Gastrocnemius medialis (tissue), 4 donors: ENCODE data around the gene ASIC3. TPM values are rescaled to one million over a fixed set of nuclear protein-coding genes. Genes with fewer than 3 reads are reported as not detected.

ENCODE experiments used
- ATAC-seq, 2 donors: fragments of 150-250 bp; one replicate each; pipeline ENCODE4 v1.9.1; 2016
- DNase-seq, 2 donors: peaks; one replicate each; pipeline ENCODE4 v3.0.0-alpha.2; 2019
- H3K27ac ChIP-seq, 4 donors: fragments of 200-600 bp; sonication (generic); 1 replicate in 1 of 4; 2 replicates in 3 of 4; pipeline ENCODE4 v1.5.1; 2016 to 2018; ENCODE audit warnings: mild to moderate bottlenecking in 2 of 4, moderate library complexity in 1 of 4
- H3K27me3 ChIP-seq, 3 donors: fragments of 200-600 bp; sonication (generic) in 2 of 3; 1 replicate in 1 of 3; 2 replicates in 2 of 3; pipeline versions ENCODE4 v1.5.1 to v1.6.0; 2016 to 2019; ENCODE audit warnings: mild to moderate bottlenecking in 1 of 3, moderate library complexity in 1 of 3
- H3K36me3 ChIP-seq, 2 donors: fragments of 200-600 bp; sonication (generic) in 1 of 2; one replicate each; pipeline ENCODE4 v1.5.1; 2017 to 2018
- H3K4me1 ChIP-seq, 2 donors: fragments of 200-600 bp; sonication (generic) in 1 of 2; one replicate each; pipeline ENCODE4 v1.5.1; 2016 to 2017; ENCODE audit warnings: mild to moderate bottlenecking in 2 of 2
- H3K4me3 ChIP-seq, 4 donors: fragments of 200-600 bp; sonication (generic) in 3 of 4; 1 replicate in 1 of 4; 2 replicates in 3 of 4; pipeline ENCODE4 v1.5.1; 2016 to 2019; ENCODE audit warnings: mild to moderate bottlenecking in 2 of 4
- H3K9me3 ChIP-seq, 3 donors: fragments of 200-600 bp; sonication (generic) in 2 of 3; 1 replicate in 1 of 3; 2 replicates in 2 of 3; pipeline ENCODE4 v1.5.1; 2016 to 2019
- POLR2A ChIP-seq, 2 donors: fragments of 450-650 bp; IDR thresholded peaks; one replicate each; pipeline ENCODE4 v1.6.1; 2017; ENCODE audit warnings: antibody characterized with exemption in 2 of 2, mild to moderate bottlenecking in 2 of 2, moderate library complexity in 2 of 2
- in situ Hi-C, 4 donors: fragments of 200-750 bp; cut with MboI; loops; one replicate each; pipeline versions ENCODE4 v1.15.0 to v1.8.0; 2017; ENCODE audit warnings: low sequenced_read_pairs in 4 of 4
- intact Hi-C: fragments of 100-400 bp; cut with DNase I; formaldehyde crosslinking; loops from one replicate; pipeline ENCODE4 v1.15.1; 2023; ENCODE audit warnings: low total_unique reads
- total RNA-seq, 4 donors: library from RNA; depleted of rRNA; stranded (reverse); fragments of >200 nt; gene quantifications; one replicate each; pipeline versions ENCODE4 v1.1.0 to v1.2.3, GENCODE V29; 2016
- TF ChIP-seq, protein P1 (sequence below), 5 experiments: fragments of 450-650 bp in 3 of 5; fragments of 200-600 bp in 2 of 5; sonication (generic) in 2 of 5; IDR thresholded peaks in 4 of 5; conservative IDR thresholded peaks in 1 of 5; 1 replicate in 4 of 5; 2 replicates in 1 of 5; pipeline ENCODE4 v1.5.1; 2016 to 2019; ENCODE audit warnings: antibody characterized with exemption in 5 of 5, mild to moderate bottlenecking in 3 of 5, moderate library complexity in 3 of 5

ASIC3 gene
- total RNA-seq, 4 donors from 2014 or later = 0.72 to 11.0 (median 2.5) TPM

DNA sequence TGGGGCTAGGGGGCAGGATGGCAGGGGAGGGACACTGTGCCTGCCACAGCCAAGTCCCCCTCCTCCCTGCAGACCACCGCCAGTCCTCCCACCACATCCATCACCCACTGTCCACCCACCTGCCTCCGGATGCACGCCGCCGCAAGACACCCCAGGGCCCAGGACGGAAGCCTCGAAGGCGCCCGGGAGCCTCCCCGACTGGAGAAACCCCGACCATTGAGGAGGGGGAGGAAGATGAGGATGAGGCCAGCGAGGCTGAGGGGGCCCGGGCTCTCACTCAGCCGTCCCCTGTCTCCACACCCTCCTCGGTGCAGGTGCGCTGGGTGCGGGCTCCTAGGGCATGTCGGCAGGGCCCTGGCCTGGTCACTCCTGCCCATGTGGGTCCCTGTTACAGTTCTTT, 16.1 kb downstream of the ASIC3 start:
- in situ Hi-C loops = no loop called here
- no peak overlapping the region for H3K4me3 ChIP-seq
- H3K27ac ChIP-seq = no peak overlapping the region

DNA sequence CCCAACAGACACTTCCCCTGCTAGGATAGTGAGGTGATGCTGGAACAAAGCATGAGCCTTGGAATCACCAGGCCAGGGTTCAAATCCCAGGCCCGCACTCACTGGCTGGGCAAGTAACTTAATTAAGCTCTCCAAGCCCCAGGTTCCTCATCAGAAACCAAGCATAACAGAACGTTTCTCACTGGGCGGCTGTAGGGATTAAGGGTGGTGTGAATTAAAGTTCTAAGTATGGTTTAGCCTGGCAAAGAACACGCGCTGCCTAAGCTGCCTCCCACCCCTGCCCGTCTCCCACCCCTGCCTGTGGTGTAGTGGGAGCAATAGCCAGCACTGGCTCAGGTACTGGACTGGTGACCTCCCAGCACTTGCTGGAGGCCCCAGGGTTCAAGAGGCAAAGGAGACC, 16.7 kb downstream of the ASIC3 start:
- no peak overlapping the region for H3K4me3 ChIP-seq
- peaks cover 0 to 49% of the 10 kb centered on the region in 2 donors for H3K36me3 ChIP-seq
- H3K9me3 ChIP-seq = no peaks in the 10 kb centered on the region
- ATAC-seq = no peak
- no peaks in the 10 kb centered on the region for H3K27me3 ChIP-seq
- in situ Hi-C loops = no loop called here
- intact Hi-C loops = no loop called here
- H3K4me1 ChIP-seq = peaks cover 8 to 26% of the 10 kb centered on the region in 2 donors
- TF ChIP-seq POLR2A (IDR thresholded peaks at IDR 0.05) = no peak
- TF ChIP-seq, protein P1, sequence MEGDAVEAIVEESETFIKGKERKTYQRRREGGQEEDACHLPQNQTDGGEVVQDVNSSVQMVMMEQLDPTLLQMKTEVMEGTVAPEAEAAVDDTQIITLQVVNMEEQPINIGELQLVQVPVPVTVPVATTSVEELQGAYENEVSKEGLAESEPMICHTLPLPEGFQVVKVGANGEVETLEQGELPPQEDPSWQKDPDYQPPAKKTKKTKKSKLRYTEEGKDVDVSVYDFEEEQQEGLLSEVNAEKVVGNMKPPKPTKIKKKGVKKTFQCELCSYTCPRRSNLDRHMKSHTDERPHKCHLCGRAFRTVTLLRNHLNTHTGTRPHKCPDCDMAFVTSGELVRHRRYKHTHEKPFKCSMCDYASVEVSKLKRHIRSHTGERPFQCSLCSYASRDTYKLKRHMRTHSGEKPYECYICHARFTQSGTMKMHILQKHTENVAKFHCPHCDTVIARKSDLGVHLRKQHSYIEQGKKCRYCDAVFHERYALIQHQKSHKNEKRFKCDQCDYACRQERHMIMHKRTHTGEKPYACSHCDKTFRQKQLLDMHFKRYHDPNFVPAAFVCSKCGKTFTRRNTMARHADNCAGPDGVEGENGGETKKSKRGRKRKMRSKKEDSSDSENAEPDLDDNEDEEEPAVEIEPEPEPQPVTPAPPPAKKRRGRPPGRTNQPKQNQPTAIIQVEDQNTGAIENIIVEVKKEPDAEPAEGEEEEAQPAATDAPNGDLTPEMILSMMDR (IDR thresholded peaks at IDR 0.05 in 4 of 5, conservative IDR thresholded peaks at IDR 0.05 in 1 of 5) = no peak
- DNase-seq = no peak
- H3K27ac ChIP-seq = no peak overlapping the region

More for the DNA sequence above, 16.1 kb downstream of the ASIC3 start:
- peaks cover 8 to 27% of the 10 kb centered on the region in 2 donors for H3K4me1 ChIP-seq
- ATAC-seq (no peak), DNase-seq (no peak)
- intact Hi-C loops = no loop called here
- H3K36me3 ChIP-seq = peaks cover 0 to 43% of the 10 kb centered on the region in 2 donors
- H3K9me3 ChIP-seq = no peaks in the 10 kb centered on the region
- no peaks in the 10 kb centered on the region for H3K27me3 ChIP-seq
- TF ChIP-seq, protein P1 (IDR thresholded peaks at IDR 0.05 in 4 of 5, conservative IDR thresholded peaks at IDR 0.05 in 1 of 5) = no peak
- TF ChIP-seq POLR2A (IDR thresholded peaks at IDR 0.05) = no peak

DNA sequence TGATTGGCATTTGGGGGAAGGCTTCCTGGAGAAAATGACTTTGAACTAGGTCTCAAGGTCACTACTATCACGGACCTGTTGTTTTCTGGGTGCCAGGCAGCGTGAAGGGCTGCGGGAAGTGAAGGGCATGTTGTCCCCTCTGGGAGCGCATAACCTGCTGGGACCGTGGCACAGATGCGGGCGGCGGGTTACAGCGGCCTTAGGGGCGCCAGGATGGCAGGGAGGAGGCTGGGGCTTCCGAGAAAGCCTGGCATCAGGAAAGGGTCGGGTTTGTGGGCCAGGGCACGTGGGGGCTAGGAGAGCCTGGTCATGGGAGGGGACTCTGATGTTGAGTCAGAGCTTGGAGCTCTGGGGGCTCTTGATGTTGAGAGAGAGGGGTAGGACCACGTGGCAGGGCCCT, 17.2 kb downstream of the ASIC3 start:
- Histone ChIP-seq H3K27me3 (no peaks in the 10 kb centered on the region), H3K36me3 (peaks cover 0 to 54% of the 10 kb centered on the region in 2 donors), H3K9me3 (no peaks in the 10 kb centered on the region), H3K4me1 (peaks cover 4 to 20% of the 10 kb centered on the region in 2 donors), H3K27ac (no peak overlapping the region), H3K4me3 (no peak overlapping the region)
- in situ Hi-C loops (no loop called here), intact Hi-C loops (no loop called here)
- DNase-seq = no peak
- no peak for ATAC-seq
- no peak for TF ChIP-seq POLR2A (IDR thresholded peaks at IDR 0.05)
- TF ChIP-seq, protein P1 (IDR thresholded peaks at IDR 0.05 in 4 of 5, conservative IDR thresholded peaks at IDR 0.05 in 1 of 5) = no peak

DNA sequence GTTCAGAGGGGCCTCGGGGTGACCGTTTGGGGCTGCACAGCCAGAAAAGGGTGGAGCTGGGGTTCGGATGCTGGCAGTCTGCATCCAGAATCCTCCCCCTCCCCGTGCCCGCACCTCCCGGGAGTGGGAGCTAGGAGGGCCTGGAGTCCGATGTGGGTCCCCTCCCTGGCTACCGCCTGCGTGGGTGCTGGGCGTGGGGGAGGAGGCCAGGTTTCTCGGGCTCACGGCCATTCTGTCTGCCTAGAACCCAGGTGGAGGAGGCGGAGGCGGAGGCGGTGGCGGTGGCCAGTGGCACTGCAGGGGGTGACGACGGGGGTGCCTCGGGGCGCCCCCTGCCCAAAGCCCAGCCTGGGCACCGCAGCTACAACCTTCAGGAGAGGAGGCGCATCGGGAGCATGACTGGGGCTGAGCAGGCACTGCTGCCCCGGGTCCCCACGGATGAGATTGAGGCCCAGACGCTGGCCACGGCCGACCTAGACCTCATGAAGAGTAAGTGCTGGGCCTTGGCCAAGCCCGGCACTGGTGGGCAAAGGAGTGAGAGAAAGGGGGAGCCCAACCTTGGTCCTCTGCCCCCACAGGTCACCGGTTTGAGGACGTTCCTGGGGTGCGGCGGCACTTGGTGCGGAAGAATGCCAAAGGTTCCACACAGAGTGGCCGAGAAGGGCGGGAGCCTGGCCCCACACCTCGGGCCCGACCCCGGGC, 18.1 kb downstream of the ASIC3 start:
- Histone ChIP-seq H3K4me3 (no peak overlapping the region), H3K36me3 (peaks cover 0 to 63% of the 10 kb centered on the region in 2 donors), H3K4me1 (peaks cover 0 to 12% of the 10 kb centered on the region in 2 donors), H3K27ac (no peak overlapping the region), H3K27me3 (no peaks in the 10 kb centered on the region), H3K9me3 (no peaks in the 10 kb centered on the region)
- TF ChIP-seq, protein P1 (IDR thresholded peaks at IDR 0.05 in 4 of 5, conservative IDR thresholded peaks at IDR 0.05 in 1 of 5) = no peak
- no peak for TF ChIP-seq POLR2A (IDR thresholded peaks at IDR 0.05)
- ATAC-seq = no peak
- in situ Hi-C loops (no loop called here), intact Hi-C loops (no loop called here)
- no peak for DNase-seq
